H9 (cell line): ENCODE measurements around the gene OR10P1. TPM values are rescaled to one million over a fixed set of nuclear protein-coding genes. Genes with fewer than 3 reads are reported as not detected.

Experiments
- DNase-seq: peaks from one replicate; pipeline ENCODE4 v3.0.0-alpha.2; 2017
- H2AFZ ChIP-seq: one replicate; pipeline ENCODE4 v1.6.1; 2013; ENCODE audit warnings: mild to moderate bottlenecking, low read length, control low read depth, moderate library complexity
- H2AK5ac ChIP-seq: 2 replicates; pipeline ENCODE4 v1.6.1; 2013; ENCODE audit warnings: low read length, control low read depth, mixed read lengths; ENCODE audit not compliant: insufficient read length
- H2BK120ac ChIP-seq: one replicate; pipeline ENCODE4 v1.6.1; 2013; ENCODE audit warnings: low read depth, mild to moderate bottlenecking, low read length, control low read depth, inconsistent platforms; ENCODE audit not compliant: poor library complexity, severe bottlenecking
- H2BK12ac ChIP-seq: 2 replicates; pipeline ENCODE4 v1.6.1; 2013; ENCODE audit warnings: low read length, control low read depth, mixed read lengths, low read depth; ENCODE audit not compliant: insufficient read length
- H2BK15ac ChIP-seq: 2 replicates; pipeline ENCODE4 v1.6.1; 2013; ENCODE audit warnings: low read depth, low read length, control low read depth
- H2BK20ac ChIP-seq: one replicate; pipeline ENCODE4 v1.6.1; 2013; ENCODE audit warnings: low read depth, mild to moderate bottlenecking, low read length, control low read depth, inconsistent platforms; ENCODE audit not compliant: poor library complexity, severe bottlenecking
- H2BK5ac ChIP-seq: 2 replicates; pipeline ENCODE4 v1.6.1; 2013; ENCODE audit warnings: low read length, control low read depth, mixed read lengths; ENCODE audit not compliant: insufficient read length
- H3K14ac ChIP-seq: 2 replicates; pipeline ENCODE4 v1.6.1; 2013; ENCODE audit warnings: low read length, control low read depth; ENCODE audit not compliant: insufficient read depth
- H3K18ac ChIP-seq: 2 replicates; pipeline ENCODE4 v1.6.1; 2013; ENCODE audit warnings: low read depth, mild to moderate bottlenecking, mixed read lengths, low read length, control low read depth; ENCODE audit not compliant: insufficient read length
- H3K23ac ChIP-seq: 2 replicates; pipeline ENCODE4 v1.6.1; 2013; ENCODE audit warnings: low read length, control low read depth, mixed read lengths, low read depth; ENCODE audit not compliant: insufficient read length
- H3K23me2 ChIP-seq: 2 replicates; pipeline ENCODE4 v1.6.1; 2013; ENCODE audit warnings: low read depth, mild to moderate bottlenecking, mixed read lengths, low read length, control low read depth; ENCODE audit not compliant: insufficient read length, poor library complexity, severe bottlenecking
- H3K27ac ChIP-seq: 2 replicates; pipeline ENCODE4 v1.5.1; 2013; ENCODE audit warnings: low read length, control low read depth, mixed read lengths, low read depth; ENCODE audit not compliant: insufficient read length
- H3K27me3 ChIP-seq: 2 replicates; pipeline ENCODE4 v1.6.1; 2013; ENCODE audit warnings: low read length, control low read depth, inconsistent platforms; ENCODE audit not compliant: insufficient read depth
- H3K4ac ChIP-seq: 2 replicates; pipeline ENCODE4 v1.6.1; 2013; ENCODE audit warnings: low read depth, mild to moderate bottlenecking, control low read depth, inconsistent platforms, low read length, moderate library complexity
- H3K4me1 ChIP-seq: 2 replicates; pipeline ENCODE4 v1.6.1; 2013; ENCODE audit warnings: low read length, control low read depth, inconsistent platforms; ENCODE audit not compliant: insufficient read depth
- H3K4me2 ChIP-seq: 2 replicates; pipeline ENCODE4 v1.6.1; 2013; ENCODE audit warnings: low read length, control low read depth, mixed read lengths; ENCODE audit not compliant: insufficient read length, insufficient read depth
- H3K56ac ChIP-seq: 2 replicates; pipeline ENCODE4 v1.6.1; 2013; ENCODE audit warnings: low read depth, mild to moderate bottlenecking, mixed read lengths, low read length, control low read depth; ENCODE audit not compliant: insufficient read length
- H3K79me1 ChIP-seq: 2 replicates; pipeline ENCODE4 v1.6.1; 2013; ENCODE audit warnings: low read depth, mild to moderate bottlenecking, moderate library complexity, low read length, control low read depth, inconsistent platforms; ENCODE audit not compliant: insufficient read depth, poor library complexity, severe bottlenecking
- H3K79me2 ChIP-seq: 2 replicates; pipeline ENCODE4 v1.6.1; 2013; ENCODE audit warnings: low read length, control low read depth, inconsistent platforms; ENCODE audit not compliant: insufficient read depth
- H3K9ac ChIP-seq: 2 replicates; pipeline ENCODE4 v1.6.1; 2013; ENCODE audit warnings: low read length, control low read depth, mixed read lengths; ENCODE audit not compliant: insufficient read length; ENCODE audit errors: extremely low read depth
- H3K9me3 ChIP-seq: one replicate; pipeline ENCODE4 v1.6.1; 2013; ENCODE audit warnings: low read depth, low read length, inconsistent platforms; ENCODE audit not compliant: control insufficient read depth
- H3T11ph ChIP-seq: one replicate; pipeline ENCODE4 v1.6.1; 2013; ENCODE audit warnings: mild to moderate bottlenecking, low read length, control low read depth, inconsistent platforms
- H4K20me1 ChIP-seq: one replicate; pipeline ENCODE4 v1.6.1; 2013; ENCODE audit not compliant: control insufficient read depth, insufficient read length, insufficient read depth
- H4K5ac ChIP-seq: 2 replicates; pipeline ENCODE4 v1.6.1; 2013; ENCODE audit warnings: low read depth, mild to moderate bottlenecking, mixed read lengths, low read length, control low read depth; ENCODE audit not compliant: insufficient read length
- H4K8ac ChIP-seq: replicated peaks from 2 replicates; pipeline ENCODE4 v1.6.1; 2013; ENCODE audit warnings: low read length, control low read depth, mixed read lengths, low read depth; ENCODE audit not compliant: insufficient read length
- H4K91ac ChIP-seq: 2 replicates; pipeline ENCODE4 v1.6.1; 2013; ENCODE audit warnings: low read depth, mild to moderate bottlenecking, moderate library complexity, mixed read lengths, low read length, control low read depth; ENCODE audit not compliant: insufficient read length
- H3K27ac Mint-ChIP-seq, 3 experiments: 2 replicates in 2 of 3; 3 replicates in 1 of 3; pipeline ENCODE4 v1.8.0; 2020 to 2021; ENCODE audit warnings: mixed read lengths in 3 of 3, mild to moderate bottlenecking in 1 of 3, moderate library complexity in 1 of 3
- H3K27me3 Mint-ChIP-seq: 2 replicates; pipeline ENCODE4 v1.8.0; 2021; ENCODE audit warnings: low read depth, mild to moderate bottlenecking, moderate library complexity, mixed read lengths
- H3K36me3 Mint-ChIP-seq, 3 experiments: 2 replicates in 2 of 3; 3 replicates in 1 of 3; pipeline ENCODE4 v1.8.0; 2020 to 2021; ENCODE audit warnings: low read depth in 3 of 3, mixed read lengths in 3 of 3; ENCODE audit not compliant: insufficient read depth in 1 of 3
- H3K4me1 Mint-ChIP-seq, 2 experiments: 2 replicates each; pipeline ENCODE4 v1.8.0; 2020; ENCODE audit warnings: mixed read lengths in 2 of 2
- H3K4me3 Mint-ChIP-seq, 2 experiments: 2 replicates in 1 of 2; 3 replicates in 1 of 2; pipeline ENCODE4 v1.8.0; 2020 to 2021; ENCODE audit warnings: mild to moderate bottlenecking in 2 of 2, mixed read lengths in 2 of 2, moderate library complexity in 1 of 2
- H3K9me3 Mint-ChIP-seq, 2 experiments: 2 replicates in 1 of 2; 3 replicates in 1 of 2; pipeline ENCODE4 v1.8.0; 2020; ENCODE audit warnings: mild to moderate bottlenecking in 2 of 2, mixed read lengths in 2 of 2, moderate library complexity in 1 of 2
- CTCF ChIP-seq: fragments of 200-600 bp; sonication (generic); conservative IDR thresholded peaks from 3 replicates; pipeline ENCODE4 v1.8.0; 2021; ENCODE audit warnings: antibody characterized with exemption, mild to moderate bottlenecking
- WGBS: extraction: QIAGEN DNeasy Blood & Tissue Kit; methylation state at CpG from one replicate; pipeline ENCODE4 v1.1.7; 2013; ENCODE audit warnings: missing lambda C conversion rate, low lambda C conversion rate, mixed read lengths; ENCODE audit not compliant: insufficient read length; ENCODE audit errors: extremely low coverage; 5-methylcytosine and 5-hydroxymethylcytosine counted together
- total RNA-seq: library from RNA; stranded (reverse); gene quantifications from 2 replicates; pipeline ENCODE4 v1.2.1, GENCODE V29; 2021

Gene OR10P1
- total RNA-seq, 1 experiment from 2014 or later: not detected

DNA sequence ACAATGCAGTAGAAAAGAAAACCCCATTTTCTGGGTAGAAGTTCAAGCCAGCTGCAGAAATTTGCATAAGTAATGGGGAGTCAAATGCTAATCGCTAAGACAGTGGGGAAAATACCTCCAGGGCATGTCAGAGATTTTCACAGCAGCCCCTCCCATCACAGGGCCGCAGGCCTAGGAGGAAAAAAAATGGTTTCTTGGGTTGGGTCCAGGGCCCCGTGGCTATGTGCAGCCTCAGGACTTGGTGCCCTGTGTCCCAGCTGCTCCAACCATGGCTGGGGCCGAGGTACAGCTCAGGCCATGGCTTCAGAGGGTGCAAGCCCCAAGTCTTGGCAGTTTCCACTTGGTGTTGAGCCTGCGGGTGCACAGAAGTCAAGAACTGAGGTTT is 14.6 kb downstream of the OR10P1 start:
- no peak overlapping the region for H3K4me3 Mint-ChIP-seq
- H3K9me3 Mint-ChIP-seq: peaks cover 28 to 29% of the 10 kb centered on the region in 2 experiments
- no peak overlapping the region for H2AK5ac ChIP-seq
- H3K9ac ChIP-seq: no peak overlapping the region
- H2AFZ ChIP-seq: no peak overlapping the region
- peaks cover 9% of the 10 kb centered on the region for H3K27me3 Mint-ChIP-seq
- H3K4me1 Mint-ChIP-seq: peaks cover 8 to 22% of the 10 kb centered on the region in 2 experiments
- H3K79me2 ChIP-seq: no peaks in the 10 kb centered on the region
- no peak overlapping the region for H2BK5ac ChIP-seq
- no peak overlapping the region for H2BK12ac ChIP-seq
- no peak overlapping the region for H3K27ac Mint-ChIP-seq
- no peak overlapping the region for H3K56ac ChIP-seq
- H2BK15ac ChIP-seq: no peak overlapping the region
- peaks cover 8 to 28% (median 13%) of the 10 kb centered on the region in 3 experiments; a peak in 6 of 7 replicates for H3K36me3 Mint-ChIP-seq
- no peak overlapping the region for H4K91ac ChIP-seq
- H3K4me2 ChIP-seq: no peak overlapping the region
- no peak overlapping the region for H3K4ac ChIP-seq
- H4K20me1 ChIP-seq: no peaks in the 10 kb centered on the region
- no peak overlapping the region for H3K27ac ChIP-seq
- no peak for DNase-seq
- H3K23me2 ChIP-seq: peaks cover 3% of the 10 kb centered on the region
- H3K4me1 ChIP-seq: no peaks in the 10 kb centered on the region; the same call in 1 of the 2 replicates
- H4K8ac ChIP-seq: no peak overlapping the region
- TF ChIP-seq CTCF: no peak
- no peaks in the 10 kb centered on the region for H3K79me1 ChIP-seq
- H3T11ph ChIP-seq: no peak overlapping the region
- H3K23ac ChIP-seq: no peak overlapping the region
- no peak overlapping the region for H2BK120ac ChIP-seq
- no CpG with 5 or more reads among the region's 5 CpGs for WGBS
- H3K14ac ChIP-seq: no peak overlapping the region
- no peak overlapping the region for H3K18ac ChIP-seq
- H4K5ac ChIP-seq: no peak overlapping the region
- no peak overlapping the region for H2BK20ac ChIP-seq
- no peaks in the 10 kb centered on the region for H3K9me3 ChIP-seq
- no peaks in the 10 kb centered on the region for H3K27me3 ChIP-seq
